ENCODE data around the gene IFNLR1. TPM values are rescaled to one million over a fixed set of nuclear protein-coding genes. Genes with fewer than 3 reads are reported as not detected.

IFNLR1 gene
- total and polyA plus RNA-seq, 8 donors: 2.3 to 8.4 (median 4.0) TPM

DNA sequence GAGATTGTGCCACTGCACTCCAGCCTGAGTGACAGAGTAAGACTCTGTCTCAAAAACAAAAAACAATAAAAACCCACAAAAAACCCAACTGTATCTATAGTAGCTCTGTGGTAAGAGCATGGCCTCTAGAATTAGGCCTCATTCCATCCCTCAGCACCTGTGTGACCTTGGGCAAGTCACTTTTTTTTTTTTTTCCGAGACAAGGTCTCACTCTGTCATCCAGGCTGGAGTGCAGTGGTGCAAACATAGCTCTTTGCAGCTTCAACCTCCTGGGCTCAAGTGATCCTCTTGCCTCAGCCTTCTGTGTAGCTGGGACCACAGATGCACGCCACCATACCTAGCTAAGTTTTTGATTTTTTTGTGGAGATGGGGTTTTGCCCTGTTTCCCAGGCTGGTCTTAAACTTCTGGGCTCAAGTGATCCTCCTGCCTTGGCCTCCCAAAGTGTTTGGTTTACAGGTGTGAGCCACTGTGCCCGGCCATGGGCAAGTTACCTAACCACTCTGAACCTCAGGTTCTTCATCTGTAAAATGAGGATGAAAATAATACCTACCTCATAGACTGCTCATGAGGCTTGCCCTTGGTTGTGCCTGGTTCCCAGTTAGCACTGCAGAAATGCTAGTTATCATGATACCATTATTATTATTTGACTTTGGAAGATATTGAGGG, 59.8 kb downstream of the IFNLR1 start:
- H3K36me3 ChIP-seq: peaks cover 0 to 35% (median 0%) of the 10 kb centered on the region in 3 donors
- DNase-seq: peak in 1 of 6 donors; percentile 48
- H3K4me1 ChIP-seq: peaks cover 56 to 66% (median 65%) of the 10 kb centered on the region in 3 donors
- H3K27ac ChIP-seq: peak overlapping the region; percentile 37 to 71 (median 57)
- no peak for TF ChIP-seq CTCF (IDR thresholded peaks at IDR 0.05)
- H3K9me3 ChIP-seq: no peaks in the 10 kb centered on the region
- intact Hi-C loops (cut with DNase I): no loop called here
- WGBS, 2 donors: 29 to 33% methylated on average over 3 of the region's 3 CpGs
- no peak overlapping the region for H3K4me3 ChIP-seq
- H3K27me3 ChIP-seq: no peaks in the 10 kb centered on the region
- ATAC-seq: peak; percentile 44 to 61 (median 56)
- no peak for FAIRE-seq

GRCh38 chr1:24126672-24127023, 60.4 kb downstream of the IFNLR1 start:
- H3K4me3 ChIP-seq: no peak overlapping the region
- WGBS, 2 donors: 57 to 74% methylated on average over 5 of the region's 5 CpGs
- no peak for ATAC-seq
- H3K36me3 ChIP-seq: peaks cover 0 to 35% (median 0%) of the 10 kb centered on the region in 3 donors
- intact Hi-C loops (cut with DNase I): no loop called here
- peak overlapping the region in 2 of 4 donors; percentile 51 to 63 for H3K27ac ChIP-seq
- no peak for FAIRE-seq
- DNase-seq: no peak
- no peaks in the 10 kb centered on the region for H3K9me3 ChIP-seq
- no peaks in the 10 kb centered on the region for H3K27me3 ChIP-seq
- peaks cover 62 to 71% (median 70%) of the 10 kb centered on the region in 3 donors for H3K4me1 ChIP-seq
- no peak for TF ChIP-seq CTCF (IDR thresholded peaks at IDR 0.05)

- no peak for TF ChIP-seq CTCF (IDR thresholded peaks at IDR 0.05)
- no peak for DNase-seq
- Histone ChIP-seq H3K9me3 (no peaks in the 10 kb centered on the region), H3K36me3 (peaks cover 0 to 35% (median 0%) of the 10 kb centered on the region in 3 donors), H3K4me1 (peaks cover 65 to 76% (median 74%) of the 10 kb centered on the region in 3 donors), H3K27ac (peak overlapping the region in 2 of 4 donors; percentile 26 to 63), H3K4me3 (no peak overlapping the region), H3K27me3 (no peaks in the 10 kb centered on the region)
- 33 to 36% methylated on average over 6 of the region's 6 CpGs for WGBS, 2 donors
- peak in 1 of 4 donors; percentile 2 for ATAC-seq
- intact Hi-C loops (cut with DNase I): no loop called here
- FAIRE-seq: no peak
Measured at GRCh38 chr1:24126018-24126671, 60.9 kb downstream of the IFNLR1 start.

GRCh38 chr1:24125456-24125855, 61.6 kb downstream of the IFNLR1 start:
- ATAC-seq: no peak
- 72 to 78% methylated on average over 4 of the region's 4 CpGs for WGBS, 2 donors
- intact Hi-C loops (cut with DNase I): no loop called here
- Histone ChIP-seq H3K27ac (peak overlapping the region in 2 of 4 donors; percentile 26 to 63), H3K4me3 (no peak overlapping the region), H3K36me3 (peaks cover 0 to 28% (median 0%) of the 10 kb centered on the region in 3 donors), H3K4me1 (peaks cover 70 to 76% (median 76%) of the 10 kb centered on the region in 3 donors), H3K9me3 (no peaks in the 10 kb centered on the region), H3K27me3 (no peaks in the 10 kb centered on the region)
- no peak for DNase-seq
- no peak for TF ChIP-seq CTCF (IDR thresholded peaks at IDR 0.05)
- no peak for FAIRE-seq

- FAIRE-seq: no peak
- Histone ChIP-seq H3K36me3 (peaks cover 0 to 25% (median 0%) of the 10 kb centered on the region in 3 donors), H3K4me3 (no peak overlapping the region), H3K9me3 (no peaks in the 10 kb centered on the region), H3K27me3 (no peaks in the 10 kb centered on the region), H3K27ac (peak overlapping the region in 2 of 4 donors; percentile 0 to 32), H3K4me1 (peaks cover 75 to 77% (median 77%) of the 10 kb centered on the region in 3 donors)
- no peak for ATAC-seq
- intact Hi-C loops (cut with DNase I): no loop called here
- 55 to 70% methylated on average over 2 of the region's 2 CpGs for WGBS, 2 donors
- TF ChIP-seq CTCF (IDR thresholded peaks at IDR 0.05): no peak
- no peak for DNase-seq
Measured at GRCh38 chr1:24124980-24125379, 62.1 kb downstream of the IFNLR1 start.
